Karpas-422 (cell line): ENCODE measurements around the gene STRADA. TPM values are rescaled to one million over a fixed set of nuclear protein-coding genes. Genes with fewer than 3 reads are reported as not detected.
A peak's percentile ranks its signal among the peaks of the same experiment; 100 is the strongest.

Source experiments
- DNase-seq: peaks from one replicate; pipeline ENCODE4 v3.0.0-alpha.2; 2015
- H2AFZ ChIP-seq: fragments of 200-600 bp; sonication (generic); 2 replicates; pipeline ENCODE4 v1.6.1; 2014; ENCODE audit warnings: antibody characterized with exemption, low read length, mixed read lengths
- H3K27ac ChIP-seq: fragments of 200-600 bp; sonication (generic); 2 replicates; pipeline ENCODE4 v1.5.1; 2014; ENCODE audit warnings: mild to moderate bottlenecking, low read length, moderate library complexity
- H3K27me3 ChIP-seq: fragments of 200-600 bp; sonication (generic); 2 replicates; pipeline ENCODE4 v1.6.1; 2014; ENCODE audit warnings: low read length, mixed read lengths
- H3K36me3 ChIP-seq: fragments of 200-600 bp; sonication (generic); 2 replicates; pipeline ENCODE4 v1.6.1; 2014; ENCODE audit warnings: low read length, mixed read lengths; ENCODE audit not compliant: insufficient read depth
- H3K4me1 ChIP-seq: fragments of 200-600 bp; sonication (generic); 2 replicates; pipeline ENCODE4 v1.6.1; 2014; ENCODE audit warnings: mild to moderate bottlenecking, low read length, mixed read lengths
- H3K4me2 ChIP-seq: fragments of 200-600 bp; sonication (generic); 2 replicates; pipeline ENCODE4 v1.6.1; 2014; ENCODE audit warnings: low read length, low read depth, mild to moderate bottlenecking; ENCODE audit not compliant: poor library complexity, severe bottlenecking
- H3K4me3 ChIP-seq: fragments of 200-600 bp; sonication (generic); 2 replicates; pipeline ENCODE4 v1.5.1; 2014; ENCODE audit warnings: mild to moderate bottlenecking, antibody characterized with exemption, low read length, mixed read lengths
- H3K79me2 ChIP-seq: fragments of 200-600 bp; sonication (generic); 2 replicates; pipeline ENCODE4 v1.6.1; 2014; ENCODE audit warnings: mild to moderate bottlenecking, low read length, mixed read lengths
- H3K9ac ChIP-seq: fragments of 200-600 bp; sonication (generic); 2 replicates; pipeline ENCODE4 v1.6.0; 2014; ENCODE audit warnings: low read length
- H3K9me2 ChIP-seq: fragments of 200-600 bp; sonication (generic), shearing (Covaris generic); replicated peaks from 2 replicates; pipeline ENCODE4 v1.6.0; 2014; ENCODE audit warnings: mild to moderate bottlenecking, low read length, moderate library complexity; ENCODE audit not compliant: insufficient read depth
- H3K9me3 ChIP-seq: fragments of 300-700, 200-600 bp; sonication (generic); 2 replicates; pipeline ENCODE4 v1.6.1; 2014; ENCODE audit warnings: low read length, mixed read lengths
- H4K20me1 ChIP-seq: fragments of 200-600 bp; sonication (generic); 2 replicates; pipeline ENCODE4 v1.6.1; 2014; ENCODE audit warnings: mild to moderate bottlenecking, antibody characterized with exemption, low read length, low read depth; ENCODE audit not compliant: insufficient read depth
- total RNA-seq: library from RNA; depleted of rRNA; stranded (reverse); fragments of >200 nt; shearing (Covaris generic); gene quantifications from 2 replicates; pipeline ENCODE4 v1.2.3, GENCODE V29; 2014; ENCODE audit warnings: low replicate concordance

The STRADA gene
- total RNA-seq, 1 experiment from 2014 or later, result 25.8 TPM

DNA sequence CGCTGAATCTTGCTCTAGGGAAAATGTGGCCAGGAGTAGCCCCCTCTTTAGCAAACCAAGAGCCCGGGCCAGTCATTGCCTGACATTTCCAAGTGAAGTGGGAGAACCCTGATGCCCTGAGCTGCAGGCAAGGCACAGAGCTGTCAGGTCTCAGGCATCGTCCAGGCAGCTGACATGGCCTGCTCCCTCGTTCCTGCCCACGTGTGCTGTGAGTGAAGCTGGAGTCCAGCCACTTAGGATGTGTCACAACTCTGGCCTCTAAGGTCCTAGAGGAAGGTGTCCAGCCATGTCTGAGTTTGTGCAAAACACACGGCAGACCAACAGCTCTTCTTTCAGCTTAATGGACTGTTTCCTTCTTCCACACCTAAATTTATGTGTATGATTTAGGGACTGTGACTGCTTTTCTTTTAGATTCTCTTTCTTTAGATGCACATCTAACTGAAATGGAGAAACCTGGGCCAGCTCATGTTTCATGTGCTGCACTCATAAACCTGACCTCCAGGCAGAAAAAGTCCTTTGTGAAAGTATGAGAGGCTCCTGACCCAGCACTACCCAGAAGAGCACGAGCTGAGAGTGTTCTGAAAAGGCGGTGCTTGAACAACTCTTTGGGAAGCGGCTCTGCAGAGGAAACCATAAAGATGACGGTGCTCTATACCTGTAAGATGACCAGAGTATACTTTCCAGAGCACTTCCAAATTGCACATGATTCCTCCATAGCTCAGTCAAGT, 26.9 kb downstream of the STRADA start:
- no peaks in the 10 kb centered on the region for H3K79me2 ChIP-seq
- H4K20me1 ChIP-seq, result no peaks in the 10 kb centered on the region
- H2AFZ ChIP-seq, result no peak overlapping the region
- H3K27me3 ChIP-seq, result no peaks in the 10 kb centered on the region
- no peak overlapping the region for H3K27ac ChIP-seq
- H3K9ac ChIP-seq, result no peak overlapping the region
- no peaks in the 10 kb centered on the region for H3K9me2 ChIP-seq
- DNase-seq, result no peak
- no peaks in the 10 kb centered on the region for H3K9me3 ChIP-seq
- H3K4me1 ChIP-seq, result no peaks in the 10 kb centered on the region
- no peak overlapping the region for H3K4me3 ChIP-seq
- H3K36me3 ChIP-seq, result peaks cover 5% of the 10 kb centered on the region; the same call in 1 of the 2 replicates
- no peak overlapping the region for H3K4me2 ChIP-seq

DNA sequence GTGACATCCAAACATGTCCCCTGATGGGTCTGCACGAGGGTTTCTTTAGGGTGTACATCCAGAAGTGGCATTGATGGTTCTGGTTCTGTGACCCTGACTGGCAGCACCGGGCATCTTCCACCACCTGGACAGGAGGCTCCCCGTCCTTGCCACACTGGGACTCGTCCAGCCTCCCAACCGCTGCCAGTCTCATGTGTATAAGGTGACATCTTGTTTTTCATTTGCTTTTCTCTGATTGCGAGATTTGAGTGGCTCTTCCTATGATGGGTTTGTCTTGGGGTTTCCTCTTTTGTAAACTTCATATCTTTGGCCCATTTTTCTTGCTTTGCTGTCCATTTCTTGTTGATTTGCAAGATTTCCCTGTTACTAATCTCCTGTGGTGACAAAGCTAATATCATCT, 32.5 kb downstream of the STRADA start:
- Histone ChIP-seq H3K79me2 (no peaks in the 10 kb centered on the region), H3K9ac (no peak overlapping the region), H3K9me3 (no peaks in the 10 kb centered on the region), H4K20me1 (no peaks in the 10 kb centered on the region), H3K4me3 (no peak overlapping the region), H3K4me2 (no peak overlapping the region), H3K36me3 (peaks cover 11% of the 10 kb centered on the region; the same call in 1 of the 2 replicates), H2AFZ (no peak overlapping the region), H3K9me2 (no peaks in the 10 kb centered on the region), H3K27ac (no peak overlapping the region), H3K4me1 (no peaks in the 10 kb centered on the region), H3K27me3 (no peaks in the 10 kb centered on the region)
- no peak for DNase-seq

DNA sequence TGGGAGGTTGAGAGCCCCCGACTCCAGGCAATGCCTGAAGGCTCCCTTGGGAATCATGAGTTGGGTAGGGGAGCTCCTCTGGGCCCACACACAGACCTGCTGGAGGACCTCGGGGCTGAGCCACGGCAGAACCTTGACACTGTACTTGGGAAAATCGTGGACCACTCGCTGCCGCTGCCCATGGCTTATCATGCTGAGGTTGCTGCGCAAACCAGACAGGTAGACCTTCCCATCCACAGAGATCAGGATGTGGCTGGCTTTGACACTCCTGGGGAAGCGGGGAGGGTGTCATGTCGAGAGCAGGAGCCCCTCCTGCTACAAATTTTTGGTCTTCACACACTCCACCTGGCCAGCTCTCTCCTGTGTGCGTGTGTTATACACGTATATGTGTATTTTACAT, 34.4 kb downstream of the STRADA start:
- H3K9ac ChIP-seq, result no peak overlapping the region
- no peaks in the 10 kb centered on the region for H3K9me2 ChIP-seq
- no peak overlapping the region for H3K27ac ChIP-seq
- no peak for DNase-seq
- peaks cover 19% of the 10 kb centered on the region for H3K79me2 ChIP-seq
- H2AFZ ChIP-seq, result no peak overlapping the region
- H3K9me3 ChIP-seq, result no peaks in the 10 kb centered on the region
- no peaks in the 10 kb centered on the region for H3K27me3 ChIP-seq
- H3K4me1 ChIP-seq, result peaks cover 18% of the 10 kb centered on the region
- H3K36me3 ChIP-seq, result peaks cover 25% of the 10 kb centered on the region; the same call in 1 of the 2 replicates
- H4K20me1 ChIP-seq, result no peaks in the 10 kb centered on the region
- H3K4me2 ChIP-seq, result no peak overlapping the region
- H3K4me3 ChIP-seq, result no peak overlapping the region

DNA sequence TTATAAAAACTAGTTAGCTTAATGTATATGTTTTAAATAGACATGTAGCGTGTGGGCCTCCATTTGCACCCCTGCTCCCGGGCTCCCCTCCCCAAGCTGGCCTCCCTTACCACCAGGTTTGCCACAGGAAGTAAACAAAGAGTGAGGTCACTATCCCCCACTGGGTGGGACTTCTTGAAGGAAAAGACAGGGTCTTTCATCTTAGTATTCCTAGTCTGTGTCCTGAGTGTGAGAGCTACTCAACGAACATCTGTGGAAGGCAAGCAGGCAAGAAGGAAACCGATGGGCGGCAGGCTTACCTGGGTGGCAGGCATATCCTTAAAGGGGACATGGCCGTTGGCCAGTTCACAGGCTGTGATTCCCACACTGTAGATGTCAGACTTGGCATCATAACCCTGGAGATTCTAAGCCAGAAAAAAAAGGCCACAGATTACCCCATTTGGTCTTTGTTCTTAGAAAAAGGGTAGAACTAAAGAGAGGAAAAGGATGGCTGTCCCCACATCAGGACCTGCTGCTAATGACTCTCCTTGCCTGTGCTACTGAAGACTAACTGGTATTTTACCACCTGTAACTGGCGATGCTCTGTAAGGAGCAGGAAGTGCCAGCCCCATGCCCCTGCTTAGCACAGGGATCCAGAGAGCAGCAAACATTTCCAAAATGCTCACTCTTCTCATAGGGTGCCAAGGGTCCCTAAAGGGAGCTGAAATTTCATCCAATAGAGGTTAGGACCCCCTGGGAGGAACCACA, 35.1 kb downstream of the STRADA start:
- Histone ChIP-seq H3K9me3 (no peaks in the 10 kb centered on the region), H3K4me3 (no peak overlapping the region), H3K27ac (no peak overlapping the region), H3K27me3 (no peaks in the 10 kb centered on the region), H3K4me1 (peaks cover 24% of the 10 kb centered on the region), H2AFZ (no peak overlapping the region), H3K9ac (no peak overlapping the region), H3K36me3 (peaks cover 25% of the 10 kb centered on the region; the same call in 1 of the 2 replicates), H3K4me2 (no peak overlapping the region), H4K20me1 (no peaks in the 10 kb centered on the region), H3K9me2 (no peaks in the 10 kb centered on the region), H3K79me2 (peaks cover 24% of the 10 kb centered on the region)
- no peak for DNase-seq

DNA sequence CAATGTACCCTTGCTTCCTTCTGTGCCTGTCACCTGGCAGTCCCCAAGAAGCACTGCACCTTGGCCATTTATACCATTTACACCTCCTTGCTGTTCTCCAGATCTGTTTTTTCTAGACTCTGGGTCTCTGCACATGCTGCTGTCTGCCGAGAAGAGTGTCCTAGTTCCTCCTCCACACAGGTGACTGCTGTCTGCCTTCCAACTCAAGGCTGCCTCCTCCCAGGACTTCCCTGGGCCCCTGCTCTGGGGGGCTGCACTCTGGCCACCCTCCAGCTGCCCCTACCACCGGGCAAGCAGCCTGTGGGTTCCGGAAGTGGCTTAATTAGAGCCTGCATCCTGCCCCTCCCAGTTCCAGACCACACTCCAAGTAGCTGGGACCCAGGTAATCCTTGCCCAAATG, 35.9 kb downstream of the STRADA start:
- Histone ChIP-seq H3K9me2 (no peaks in the 10 kb centered on the region), H3K36me3 (peaks cover 25% of the 10 kb centered on the region; the same call in 1 of the 2 replicates), H4K20me1 (no peaks in the 10 kb centered on the region), H3K4me2 (no peak overlapping the region), H3K4me1 (peaks cover 32% of the 10 kb centered on the region), H3K9me3 (no peaks in the 10 kb centered on the region), H3K4me3 (no peak overlapping the region), H2AFZ (no peak overlapping the region), H3K27me3 (no peaks in the 10 kb centered on the region), H3K27ac (no peak overlapping the region), H3K79me2 (peaks cover 32% of the 10 kb centered on the region), H3K9ac (no peak overlapping the region)
- DNase-seq, result no peak

DNA sequence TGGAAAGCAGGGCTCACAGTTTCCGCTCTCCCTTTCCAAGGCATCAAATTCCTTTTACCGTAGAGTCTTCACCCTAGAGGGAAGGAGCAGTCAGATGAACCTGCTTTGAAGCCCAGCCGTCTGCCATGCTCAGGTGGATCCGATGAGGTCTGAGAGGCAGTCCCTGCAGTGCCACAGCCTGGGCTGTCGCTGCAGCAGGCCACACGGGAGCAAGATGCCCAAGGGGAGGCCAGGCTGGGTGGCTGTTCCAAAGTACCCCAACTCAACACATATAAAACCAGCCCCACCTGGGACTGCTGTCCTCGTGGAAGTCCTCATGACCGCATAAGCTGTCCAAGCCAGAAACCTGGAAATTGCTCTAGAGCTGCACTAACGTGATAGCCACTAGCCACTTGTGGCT, 36.8 kb downstream of the STRADA start:
- Histone ChIP-seq H3K4me1 (peaks cover 36% of the 10 kb centered on the region), H3K27me3 (no peaks in the 10 kb centered on the region), H3K9me2 (no peaks in the 10 kb centered on the region), H3K9me3 (no peaks in the 10 kb centered on the region), H3K36me3 (peaks cover 25% of the 10 kb centered on the region; the same call in 1 of the 2 replicates), H2AFZ (no peak overlapping the region), H3K4me3 (no peak overlapping the region), H3K4me2 (no peak overlapping the region), H3K9ac (no peak overlapping the region), H3K79me2 (peaks cover 32% of the 10 kb centered on the region), H4K20me1 (no peaks in the 10 kb centered on the region), H3K27ac (no peak overlapping the region)
- DNase-seq, result no peak

DNA sequence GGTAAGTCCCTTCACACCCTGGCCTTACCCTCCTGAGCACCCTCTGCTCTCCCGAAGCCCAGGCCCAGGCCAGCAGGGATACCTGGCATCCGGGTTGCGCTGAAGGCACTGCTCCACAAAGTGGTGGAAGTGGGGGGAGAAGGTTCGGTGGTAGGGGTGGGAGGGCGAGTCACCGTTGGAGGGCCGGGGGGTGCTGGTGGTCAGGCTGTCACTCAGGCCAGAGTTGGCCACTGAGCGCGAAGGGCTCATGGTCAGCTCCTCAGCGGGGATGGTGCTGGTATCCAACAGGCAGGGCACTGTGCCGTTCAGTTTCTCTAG, 37.4 kb downstream of the STRADA start:
- no peak for DNase-seq
- Histone ChIP-seq H3K4me1 (peaks cover 36% of the 10 kb centered on the region), H3K27me3 (no peaks in the 10 kb centered on the region), H3K79me2 (peaks cover 33% of the 10 kb centered on the region), H3K36me3 (peaks cover 20% of the 10 kb centered on the region; the same call in 1 of the 2 replicates), H2AFZ (no peak overlapping the region), H4K20me1 (no peaks in the 10 kb centered on the region), H3K9me2 (no peaks in the 10 kb centered on the region), H3K27ac (no peak overlapping the region), H3K9ac (no peak overlapping the region), H3K4me2 (no peak overlapping the region), H3K9me3 (no peaks in the 10 kb centered on the region), H3K4me3 (no peak overlapping the region)

DNA sequence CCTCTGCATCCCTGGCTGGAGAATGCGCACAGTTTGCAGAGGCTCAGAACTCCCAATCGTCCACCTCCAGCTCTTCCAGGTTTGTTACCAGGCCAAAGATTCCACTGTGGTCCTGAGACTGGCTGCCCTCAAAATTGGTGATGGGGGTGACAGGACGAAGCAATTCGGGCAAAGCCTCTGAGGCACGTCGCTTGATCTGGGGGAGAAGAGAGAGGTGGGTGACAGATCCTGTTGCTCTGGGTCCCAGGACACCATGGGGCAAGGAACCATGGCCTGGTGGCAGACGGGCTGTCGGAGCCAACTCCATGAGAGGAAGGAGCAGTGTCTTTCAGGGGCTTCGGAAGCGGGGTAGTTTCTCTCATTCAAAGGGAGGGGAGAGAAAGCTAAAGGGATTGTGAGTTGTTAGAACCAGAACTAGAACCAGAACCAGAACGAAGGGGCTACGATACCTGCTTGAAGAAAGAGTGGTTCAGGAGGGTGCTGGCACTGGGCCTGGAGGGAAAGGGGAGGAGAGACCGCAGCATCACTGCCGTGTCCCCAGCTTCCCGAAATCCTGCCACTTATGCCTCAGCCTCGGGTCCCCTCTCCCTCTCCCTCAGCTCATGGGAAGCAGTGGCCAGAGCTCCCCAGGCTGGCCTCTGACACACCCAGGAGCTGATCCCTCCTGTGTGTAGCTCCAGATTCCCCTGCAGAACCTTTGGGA, 37.9 kb downstream of the STRADA start:
- peak overlapping the region; percentile 82 for H3K9ac ChIP-seq
- DNase-seq, result no peak
- peaks cover 17% of the 10 kb centered on the region; the same call in 1 of the 2 replicates for H3K36me3 ChIP-seq
- H3K79me2 ChIP-seq, result peaks cover 38% of the 10 kb centered on the region
- peaks cover 36% of the 10 kb centered on the region for H3K4me1 ChIP-seq
- H2AFZ ChIP-seq, result no peak overlapping the region
- no peaks in the 10 kb centered on the region for H3K9me3 ChIP-seq
- no peak overlapping the region for H3K27ac ChIP-seq
- H3K27me3 ChIP-seq, result no peaks in the 10 kb centered on the region
- no peak overlapping the region for H3K4me3 ChIP-seq
- H3K4me2 ChIP-seq, result peak overlapping the region; percentile 96
- H3K9me2 ChIP-seq, result no peaks in the 10 kb centered on the region
- no peaks in the 10 kb centered on the region for H4K20me1 ChIP-seq
